Right ventricle myocardium inferior (tissue), 1 donor: ENCODE results near the gene S100A16. TPM values are rescaled to one million over a fixed set of nuclear protein-coding genes. Genes with fewer than 3 reads are reported as not detected.
"Not testable (repeated sequence)": the region's sequence is repeated elsewhere in the genome, so short reads cannot be mapped to it uniquely, and the experiment has no call there.

Experiments used
- ATAC-seq: fragments of 200-7000 bp; cut with Tn5 transposase; one replicate; pipeline ENCODE4 v1.9.1; 2020; ENCODE audit warnings: mild to moderate bottlenecking, moderate library complexity
- DNase-seq: peaks from one replicate; pipeline ENCODE4 v3.0.0; 2021; ENCODE audit errors: missing footprints
- intact Hi-C: fragments of 100-400 bp; cut with DNase I; formaldehyde crosslinking; loops from one replicate; pipeline ENCODE4 v1.11.0; 2022
- total RNA-seq: library from RNA; stranded (reverse); fragmentation: NEBNext Ultra II Directional; extraction: Animal tissue kit (Norgen Biotek cat#: 25700); gene quantifications from one replicate; pipeline ENCODE4 v1.2.1, GENCODE V29; 2021
- donor health status: DM: no; HTN: yes; CAD: no; lungs with severe emphysema.

Gene S100A16
- total RNA-seq, 1 donor from 2014 or later, result 49.2 TPM

- intact Hi-C loops, result no loop called here
These were observed 27.9 kb upstream of the S100A16 start for GRCh38 chr1:153640861-153641260.

DNA sequence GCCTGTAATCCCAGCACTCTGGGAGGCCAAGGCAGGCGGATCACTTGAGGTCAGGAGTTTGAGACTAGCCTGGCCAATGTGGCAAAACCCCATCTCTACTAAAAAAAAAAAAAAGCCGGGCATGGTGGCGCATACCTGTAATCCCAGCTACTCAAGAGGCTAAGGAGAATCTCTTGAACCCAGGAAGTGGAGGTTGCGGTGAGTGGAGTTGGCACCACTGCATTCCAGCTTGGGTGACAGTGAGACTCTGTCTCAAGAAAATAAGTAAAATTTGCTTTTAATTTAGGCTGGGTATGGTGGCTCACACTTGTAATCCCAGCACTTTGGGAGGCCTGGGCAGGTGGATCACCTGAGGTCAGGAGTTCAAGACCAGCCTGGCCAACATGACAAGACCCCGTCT, 27.3 kb upstream of the S100A16 start:
- ATAC-seq, DNase-seq: not testable (repeated sequence)

More at GRCh38 chr1:153640861-153641260, 27.9 kb upstream of the S100A16 start:
- DNase-seq (no peak), ATAC-seq (no peak)

DNA sequence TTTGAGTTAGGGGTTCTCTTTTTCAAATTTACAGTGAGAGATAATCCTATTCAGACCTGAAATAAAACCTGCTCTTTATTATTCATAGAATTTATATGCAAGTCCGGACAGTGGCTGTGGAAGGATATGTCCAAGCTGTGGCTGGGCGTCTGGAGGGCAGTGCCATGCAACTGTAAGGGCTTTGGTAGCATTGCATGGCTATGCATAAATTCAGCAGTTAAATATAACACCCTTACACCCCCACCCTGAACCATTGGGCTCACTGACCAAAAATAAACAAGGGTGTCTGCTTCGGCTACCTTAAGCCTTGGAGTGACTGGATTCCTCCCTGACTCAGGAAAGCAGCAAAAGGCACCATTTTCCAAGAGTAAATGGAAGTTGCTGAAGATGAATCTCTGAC, 26.3 kb upstream of the S100A16 start:
- intact Hi-C loops, result no loop called here
- DNase-seq (no peak), ATAC-seq (peak; percentile 67)

More for the DNA sequence above, 27.3 kb upstream of the S100A16 start:
- intact Hi-C loops, result not testable (repeated sequence)

GRCh38 chr1:153638261-153638660, 25.3 kb upstream of the S100A16 start:
- intact Hi-C loops, result no loop called here
- no peak for DNase-seq
- no peak for ATAC-seq

- no peak for DNase-seq
- intact Hi-C loops, result no loop called here
- ATAC-seq, result no peak
These were observed 23.4 kb upstream of the S100A16 start for GRCh38 chr1:153636312-153636711.

DNA sequence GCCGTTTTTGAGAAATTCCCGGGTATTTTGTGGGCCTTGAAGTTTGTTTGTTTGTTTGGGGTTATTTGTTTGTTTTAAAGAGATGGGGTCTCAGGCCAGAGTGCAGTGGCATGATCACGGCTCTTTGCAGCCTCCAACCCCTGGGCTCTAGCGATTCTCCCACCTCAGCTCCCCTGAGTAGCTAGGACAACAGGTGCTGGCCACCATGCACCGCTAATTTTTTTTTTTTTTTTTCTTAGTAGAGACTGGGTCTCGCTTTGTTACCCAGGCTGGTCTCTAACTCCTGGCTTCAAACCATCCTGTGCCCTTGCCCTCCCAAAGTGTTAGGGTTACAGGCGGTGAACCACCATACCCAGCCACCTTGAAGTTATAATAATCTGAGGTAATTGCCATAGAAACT, 22.9 kb upstream of the S100A16 start:
- DNase-seq (no peak), ATAC-seq (no peak)
- intact Hi-C loops, result loop anchor here (2.0 kb wide), 1 partner anchor 35 kb away; the partner anchor contains the start of gene ILF2

GRCh38 chr1:153633754-153634665, 21.1 kb upstream of the S100A16 start, which contains the start of gene CHTOP:
CHTOP (plus strand) TSS chr1:153634066; CDS start chr1:153636589, 2,523 bp downstream.
- peak; percentile 96 for ATAC-seq
- intact Hi-C loops, result loop anchor here (2.0 to 5.0 kb wide), 2 partner anchors 37 to 67 kb away; partner anchors contain the start of genes ILF2 and S100A2
- peak; percentile 98 for DNase-seq

GRCh38 chr1:153633161-153633753, 20.3 kb upstream of the S100A16 start:
- peak; percentile 47 for ATAC-seq
- intact Hi-C loops, result loop anchor here (5.0 kb wide), 1 partner anchor 66 kb away; the partner anchor contains the start of gene S100A2
- DNase-seq, result no peak

DNA sequence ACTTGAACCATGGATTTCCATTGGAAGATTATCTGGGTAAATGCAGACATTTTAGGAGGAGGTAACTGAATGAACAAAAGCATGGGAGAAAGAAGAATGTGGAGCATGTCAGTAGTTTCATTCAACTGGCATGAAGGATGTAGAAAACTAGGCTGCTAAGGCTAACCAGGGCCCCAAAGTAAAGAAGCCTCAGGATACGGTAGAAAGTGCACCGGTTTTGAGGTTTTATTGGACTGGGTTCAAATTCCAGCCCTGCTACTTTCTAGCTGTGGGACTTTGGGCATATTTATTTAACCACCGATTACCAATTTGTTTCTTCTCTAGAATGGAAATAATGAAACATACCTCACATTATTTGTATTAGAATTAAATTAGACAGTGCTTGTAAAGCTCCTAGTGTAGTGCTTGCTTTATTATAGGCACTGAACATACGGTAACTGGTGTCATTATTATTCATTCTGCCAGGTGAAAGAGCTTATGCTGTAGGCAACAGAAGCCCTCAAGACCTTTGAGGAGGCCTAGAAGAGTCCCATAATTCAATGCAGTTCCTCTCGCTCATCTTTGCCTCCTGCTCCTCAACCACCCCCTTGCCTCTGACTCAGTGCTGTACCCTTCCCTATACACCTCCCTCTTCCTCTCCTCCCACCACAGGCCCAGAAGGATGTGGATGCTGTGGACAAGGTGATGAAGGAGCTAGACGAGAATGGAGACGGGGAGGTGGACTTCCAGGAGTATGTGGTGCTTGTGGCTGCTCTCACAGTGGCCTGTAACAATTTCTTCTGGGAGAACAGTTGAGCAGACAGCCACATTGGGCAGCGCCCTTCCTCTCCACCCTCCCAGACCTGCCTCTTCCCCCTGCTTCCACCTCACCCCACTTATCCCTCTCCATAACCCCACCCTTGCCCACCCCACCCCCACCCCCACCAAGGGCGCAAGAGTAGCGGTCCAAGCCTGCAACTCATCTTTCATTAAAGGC, 18.4 kb upstream of the S100A16 start:
- intact Hi-C loops, result loop anchor here (5.0 kb wide), 1 partner anchor 64 kb away; the partner anchor contains the start of gene S100A2
- ATAC-seq (no peak), DNase-seq (no peak)

DNA sequence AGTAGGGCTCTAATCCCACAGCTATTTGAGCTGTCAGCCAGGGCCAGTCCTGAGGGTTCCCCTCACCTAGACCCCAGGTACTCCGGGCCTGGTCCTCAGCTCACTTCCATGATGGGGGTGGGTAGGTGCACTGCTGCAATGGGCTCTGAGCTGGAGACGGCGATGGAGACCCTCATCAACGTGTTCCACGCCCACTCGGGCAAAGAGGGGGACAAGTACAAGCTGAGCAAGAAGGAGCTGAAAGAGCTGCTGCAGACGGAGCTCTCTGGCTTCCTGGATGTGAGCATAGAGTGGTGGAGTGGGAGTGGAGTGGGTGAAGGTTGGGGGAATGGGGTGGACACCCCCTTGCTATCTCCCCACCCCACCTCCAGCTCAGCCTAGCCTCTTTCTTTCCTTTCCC, 17.4 kb upstream of the S100A16 start:
- intact Hi-C loops, result loop anchor here (5.0 kb wide), 1 partner anchor 63 kb away; the partner anchor contains the start of gene S100A2
- peak; percentile 58 for DNase-seq
- no peak for ATAC-seq

DNA sequence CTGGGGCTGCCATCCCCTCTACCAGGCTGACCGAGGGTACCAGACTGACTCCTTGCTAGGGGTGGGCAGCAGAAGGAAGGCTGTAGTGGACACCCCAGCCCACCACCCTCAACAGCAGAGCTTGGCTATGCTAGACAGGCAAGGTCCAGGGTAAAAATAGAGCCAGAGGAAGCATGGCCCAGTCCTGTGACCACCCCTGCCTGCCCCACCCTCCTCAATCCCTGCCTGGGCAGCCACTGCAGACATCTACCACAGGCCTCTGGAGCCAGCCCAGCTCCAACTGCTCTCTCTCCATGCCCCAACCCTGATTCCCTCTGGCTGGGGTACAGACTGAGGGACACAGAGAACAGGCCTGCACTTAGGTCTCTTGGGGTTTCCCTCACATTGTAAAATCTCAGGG, 17.0 kb upstream of the S100A16 start:
- DNase-seq (peak; percentile 71), ATAC-seq (peak; percentile 39)
- intact Hi-C loops, result loop anchor here (2.0 to 5.0 kb wide), 2 partner anchors 17 to 63 kb away; partner anchors contain the start of genes S100A16 and S100A2

DNA sequence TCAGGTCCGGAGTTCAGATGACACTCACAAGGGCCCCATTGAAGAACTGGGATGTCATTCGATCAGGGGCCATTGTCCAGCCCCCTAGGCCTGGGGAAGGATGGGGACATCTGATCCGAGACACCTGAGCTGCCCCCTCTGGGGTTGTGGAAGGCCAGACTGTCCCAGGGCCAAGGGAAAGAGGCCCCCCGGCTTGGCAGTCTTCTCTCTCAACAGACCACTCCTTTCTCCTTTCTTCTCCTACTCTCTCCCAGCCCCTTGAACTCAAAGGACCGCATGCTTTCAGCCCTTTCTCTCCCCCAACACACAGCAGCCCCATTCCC, 16.4 kb upstream of the S100A16 start:
- intact Hi-C loops, result loop anchor here (2.0 kb wide), 1 partner anchor 17 kb away; the partner anchor contains the start of gene S100A16
- no peak for DNase-seq
- no peak for ATAC-seq

- DNase-seq, result no peak
- no peak for ATAC-seq
- intact Hi-C loops, result loop anchor here (2.0 kb wide), 1 partner anchor 16 kb away; the partner anchor contains the start of gene S100A16
These were observed 15.9 kb upstream of the S100A16 start for GRCh38 chr1:153628638-153629342.

GRCh38 chr1:153627715-153628626, 15.0 kb upstream of the S100A16 start, which contains the start of gene S100A1:
S100A1 (plus strand) TSS chr1:153628434; CDS start chr1:153630522, 2,088 bp downstream.
- intact Hi-C loops, result loop anchor here (2.0 kb wide), 1 partner anchor 15 kb away; the partner anchor contains the start of gene S100A16
- ATAC-seq (peak; percentile 52), DNase-seq (peak; percentile 80)

DNA sequence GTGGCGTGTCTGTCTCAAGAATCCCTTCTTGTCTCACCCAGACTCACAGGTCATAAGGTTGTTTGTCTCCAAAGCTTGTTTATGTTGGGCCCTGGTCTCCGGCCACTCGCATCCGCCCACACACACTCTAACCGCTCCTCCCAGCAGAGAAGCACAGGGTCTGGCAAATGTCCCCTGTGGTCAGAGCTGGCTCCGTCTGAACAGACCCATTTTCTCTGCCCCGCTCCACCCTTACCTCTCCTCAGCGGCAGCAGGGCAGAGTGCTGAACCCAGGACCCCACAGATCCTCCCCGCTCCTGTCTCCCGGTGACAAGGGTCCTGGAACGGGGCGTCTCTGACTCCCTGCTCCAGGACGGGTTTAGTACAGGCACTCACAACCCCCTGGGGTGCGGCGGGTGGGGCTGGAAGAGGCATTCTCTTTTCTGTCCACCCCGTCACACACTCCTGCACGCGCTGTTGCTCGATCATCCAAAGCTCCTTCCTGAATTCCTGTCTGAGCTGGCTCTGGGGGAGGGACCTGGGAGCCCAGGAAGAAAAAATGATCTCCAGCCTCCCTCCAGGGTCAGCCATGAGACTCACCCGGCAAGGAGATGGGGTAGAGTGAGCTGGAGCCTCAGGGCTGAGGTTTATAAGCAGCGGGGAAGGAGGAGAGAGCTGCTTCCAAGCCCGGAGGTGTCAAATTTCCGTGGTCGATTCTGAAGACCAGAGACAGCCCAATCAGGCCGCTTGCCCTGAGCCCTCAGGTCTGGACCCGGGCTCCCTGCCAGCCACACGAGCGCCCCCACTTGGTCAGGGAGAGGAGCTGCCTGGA, 14.2 kb upstream of the S100A16 start, which contains the start of gene S100A13:
Gene S100A13, minus strand, starts transcription at position 602 of the 811 bp plus-strand sequence. CDS start 1,033 bp downstream, outside the sequence.
- peak; percentile 88 for DNase-seq
- intact Hi-C loops, result no loop called here
- ATAC-seq, result peak; percentile 57
